DND-41 (cell line): ENCODE data around the gene TOMM70.

Source experiments
- ATAC-seq: fragments of 200-7000 bp; cut with Tn5 transposase; 3 replicates; pipeline ENCODE4 v1.9.1; 2021; ENCODE audit warnings: low read depth; ENCODE audit not compliant: insufficient read depth
- DNase-seq: peaks from one replicate; pipeline ENCODE4 v3.0.0-alpha.2; 2020
- H2AFZ ChIP-seq: 2 replicates; pipeline ENCODE4 v1.6.0; 2012; ENCODE audit warnings: low read depth, low read length
- H3K27ac ChIP-seq: 2 replicates; pipeline ENCODE4 v1.5.1; 2012; ENCODE audit warnings: low read length, inconsistent platforms
- H3K27me3 ChIP-seq: fragments of 200-600 bp; sonication (generic); 2 replicates; pipeline ENCODE4 v1.6.0; 2012; ENCODE audit warnings: low read length, mild to moderate bottlenecking, inconsistent platforms; ENCODE audit not compliant: insufficient read depth, poor library complexity
- H3K36me3 ChIP-seq: 2 replicates; pipeline ENCODE4 v1.5.1; 2012; ENCODE audit warnings: low read length, inconsistent platforms; ENCODE audit not compliant: insufficient read depth
- H3K4me1 ChIP-seq: 2 replicates; pipeline ENCODE4 v1.5.1; 2012; ENCODE audit warnings: mild to moderate bottlenecking, low read length; ENCODE audit not compliant: insufficient read depth
- H3K4me2 ChIP-seq: 2 replicates; pipeline ENCODE4 v1.6.0; 2012; ENCODE audit warnings: mild to moderate bottlenecking, moderate library complexity, low read length, inconsistent platforms; ENCODE audit not compliant: insufficient read depth
- H3K4me3 ChIP-seq, 2 experiments: fragments of 200-600 bp in 1 of 2; shearing (Covaris generic) in 1 of 2; 2 replicates each; pipeline ENCODE4 v1.5.1; 2012 to 2016; ENCODE audit warnings: inconsistent platforms in 2 of 2, low read length in 2 of 2, mild to moderate bottlenecking in 2 of 2, low read depth in 1 of 2, moderate library complexity in 1 of 2
- H3K79me2 ChIP-seq: 2 replicates; pipeline ENCODE4 v1.6.0; 2012; ENCODE audit warnings: low read length, inconsistent platforms; ENCODE audit not compliant: insufficient read depth
- H3K9ac ChIP-seq: 2 replicates; pipeline ENCODE4 v1.6.0; 2012; ENCODE audit warnings: low read depth, mild to moderate bottlenecking, inconsistent platforms, low read length, moderate library complexity
- H3K9me3 ChIP-seq: 2 replicates; pipeline ENCODE4 v1.5.1; 2012; ENCODE audit warnings: low read length, moderate library complexity, mild to moderate bottlenecking, inconsistent platforms; ENCODE audit not compliant: insufficient read depth, severe bottlenecking
- H4K20me1 ChIP-seq: 2 replicates; pipeline ENCODE4 v1.6.0; 2012; ENCODE audit warnings: low read length; ENCODE audit not compliant: insufficient read depth
- CTCF ChIP-seq: IDR thresholded peaks from 2 replicates; pipeline ENCODE4 v1.5.1; 2012; ENCODE audit warnings: borderline replicate concordance, low read length, moderate library complexity, mild to moderate bottlenecking; ENCODE audit not compliant: poor library complexity, severe bottlenecking; ENCODE audit errors: extremely low read depth
- EZH2 ChIP-seq: IDR thresholded peaks from 3 replicates; pipeline ENCODE4 v1.6.1; 2012; ENCODE audit warnings: borderline replicate concordance, low read depth, mild to moderate bottlenecking, moderate library complexity, low read length, inconsistent platforms; ENCODE audit not compliant: severe bottlenecking

The TOMM70 gene

GRCh38 chr3:100423611-100424010 lies 22.7 kb upstream of the TOMM70 start:
- Histone ChIP-seq H3K9ac (no peak overlapping the region), H3K79me2 (no peaks in the 10 kb centered on the region), H4K20me1 (no peaks in the 10 kb centered on the region), H3K4me2 (no peak overlapping the region), H3K4me3 (no peak overlapping the region), H2AFZ (no peak overlapping the region), H3K36me3 (no peaks in the 10 kb centered on the region), H3K27me3 (no peaks in the 10 kb centered on the region), H3K9me3 (no peaks in the 10 kb centered on the region), H3K4me1 (no peaks in the 10 kb centered on the region), H3K27ac (no peak overlapping the region)
- TF ChIP-seq CTCF (no peak), EZH2 (no peak)
- DNase-seq (no peak), ATAC-seq (no peak)

DNA sequence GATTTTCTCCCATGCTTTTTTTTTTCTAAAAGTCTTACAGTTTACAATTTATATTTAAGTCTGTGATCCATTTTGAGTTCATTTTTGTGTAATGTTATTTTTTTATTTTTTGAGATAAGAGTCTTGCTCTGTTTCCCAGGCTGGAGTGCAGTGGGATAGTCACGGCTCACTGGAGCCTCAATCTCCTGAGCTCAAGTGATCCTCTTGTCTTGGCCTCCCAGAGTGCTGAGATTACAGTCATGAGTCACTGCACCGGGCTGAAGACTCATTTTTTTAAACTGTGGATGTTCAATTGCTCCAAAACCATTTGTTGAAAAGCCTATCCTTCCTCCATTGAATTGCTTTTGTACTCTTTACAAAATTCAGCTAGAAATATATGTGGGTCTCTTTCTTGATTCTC lies 20.0 kb upstream of the TOMM70 start:
- no peaks in the 10 kb centered on the region for H3K4me1 ChIP-seq
- H3K4me3 ChIP-seq = no peak overlapping the region
- ATAC-seq (no peak), DNase-seq (no peak)
- no peak overlapping the region for H3K9ac ChIP-seq
- no peaks in the 10 kb centered on the region for H3K36me3 ChIP-seq
- H3K27ac ChIP-seq = no peak overlapping the region
- H3K79me2 ChIP-seq = no peaks in the 10 kb centered on the region
- H3K4me2 ChIP-seq = no peak overlapping the region
- no peak overlapping the region for H2AFZ ChIP-seq
- H3K27me3 ChIP-seq = no peaks in the 10 kb centered on the region
- no peak for TF ChIP-seq CTCF
- TF ChIP-seq EZH2 = no peak
- H4K20me1 ChIP-seq = no peaks in the 10 kb centered on the region
- H3K9me3 ChIP-seq = no peaks in the 10 kb centered on the region

- Histone ChIP-seq H3K4me1 (no peaks in the 10 kb centered on the region), H3K27me3 (no peaks in the 10 kb centered on the region), H4K20me1 (no peaks in the 10 kb centered on the region), H3K9ac (no peak overlapping the region), H3K4me2 (no peak overlapping the region), H3K79me2 (no peaks in the 10 kb centered on the region), H3K27ac (no peak overlapping the region), H3K36me3 (no peaks in the 10 kb centered on the region), H3K9me3 (no peaks in the 10 kb centered on the region), H2AFZ (no peak overlapping the region), H3K4me3 (no peak overlapping the region)
- no peak for ATAC-seq
- DNase-seq = no peak
- TF ChIP-seq CTCF = no peak
- TF ChIP-seq EZH2 = no peak
Measured at GRCh38 chr3:100419406-100419805, 18.5 kb upstream of the TOMM70 start.

DNA sequence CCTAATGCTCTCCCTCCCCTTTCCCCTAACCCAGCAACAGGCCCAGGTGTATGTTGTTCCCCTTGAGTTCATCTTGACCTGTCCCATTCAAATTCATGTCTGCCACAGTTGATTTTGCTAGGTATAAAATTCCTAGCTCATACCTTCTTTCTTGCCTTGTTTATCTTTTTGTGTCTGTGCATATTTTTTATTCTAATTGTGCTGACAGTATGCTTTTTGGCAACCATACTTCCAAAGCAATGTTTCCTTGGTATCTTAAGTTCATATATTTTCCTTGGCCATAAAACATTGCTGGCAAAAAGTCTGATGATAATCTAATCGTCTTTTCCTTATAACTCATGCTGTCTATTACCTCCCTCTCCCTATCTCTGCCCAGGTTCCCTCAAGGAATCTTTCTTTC lies 16.0 kb upstream of the TOMM70 start:
- no peak overlapping the region for H3K27ac ChIP-seq
- H3K4me1 ChIP-seq = no peaks in the 10 kb centered on the region
- no peaks in the 10 kb centered on the region for H4K20me1 ChIP-seq
- H3K4me2 ChIP-seq = no peak overlapping the region
- no peak for TF ChIP-seq CTCF
- TF ChIP-seq EZH2 = no peak
- no peak overlapping the region for H3K4me3 ChIP-seq
- H3K36me3 ChIP-seq = no peaks in the 10 kb centered on the region
- DNase-seq (no peak), ATAC-seq (no peak)
- H3K9ac ChIP-seq = no peak overlapping the region
- no peaks in the 10 kb centered on the region for H3K9me3 ChIP-seq
- no peak overlapping the region for H2AFZ ChIP-seq
- no peaks in the 10 kb centered on the region for H3K27me3 ChIP-seq
- H3K79me2 ChIP-seq = no peaks in the 10 kb centered on the region
